ENCODE data around the gene RALGAPA2.

DNA sequence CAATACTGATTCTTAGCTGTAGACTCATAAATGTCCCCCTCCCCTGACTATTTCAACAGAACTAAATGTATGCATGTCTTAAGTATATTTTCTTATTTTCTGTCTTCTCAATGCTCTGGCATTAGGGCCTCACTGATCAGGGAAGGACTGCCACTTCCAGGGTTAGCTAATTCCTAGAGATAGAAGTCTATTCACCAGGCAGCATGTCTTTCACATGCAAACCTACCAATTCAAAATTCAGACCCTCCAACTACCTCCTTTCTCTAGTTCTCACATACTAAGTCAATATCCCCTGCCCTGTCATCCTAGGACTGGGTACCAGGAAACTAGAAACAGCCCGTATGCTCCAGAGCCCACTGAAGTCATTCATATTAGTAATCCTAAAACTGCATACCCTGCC lies 132.3 kb downstream of the RALGAPA2 start:
- no peak for TF ChIP-seq POLR2A (IDR thresholded peaks at IDR 0.05)
- TF ChIP-seq, protein P1, sequence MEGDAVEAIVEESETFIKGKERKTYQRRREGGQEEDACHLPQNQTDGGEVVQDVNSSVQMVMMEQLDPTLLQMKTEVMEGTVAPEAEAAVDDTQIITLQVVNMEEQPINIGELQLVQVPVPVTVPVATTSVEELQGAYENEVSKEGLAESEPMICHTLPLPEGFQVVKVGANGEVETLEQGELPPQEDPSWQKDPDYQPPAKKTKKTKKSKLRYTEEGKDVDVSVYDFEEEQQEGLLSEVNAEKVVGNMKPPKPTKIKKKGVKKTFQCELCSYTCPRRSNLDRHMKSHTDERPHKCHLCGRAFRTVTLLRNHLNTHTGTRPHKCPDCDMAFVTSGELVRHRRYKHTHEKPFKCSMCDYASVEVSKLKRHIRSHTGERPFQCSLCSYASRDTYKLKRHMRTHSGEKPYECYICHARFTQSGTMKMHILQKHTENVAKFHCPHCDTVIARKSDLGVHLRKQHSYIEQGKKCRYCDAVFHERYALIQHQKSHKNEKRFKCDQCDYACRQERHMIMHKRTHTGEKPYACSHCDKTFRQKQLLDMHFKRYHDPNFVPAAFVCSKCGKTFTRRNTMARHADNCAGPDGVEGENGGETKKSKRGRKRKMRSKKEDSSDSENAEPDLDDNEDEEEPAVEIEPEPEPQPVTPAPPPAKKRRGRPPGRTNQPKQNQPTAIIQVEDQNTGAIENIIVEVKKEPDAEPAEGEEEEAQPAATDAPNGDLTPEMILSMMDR (IDR thresholded peaks at IDR 0.05) = no peak
